ENCODE measurements around the gene CSF2RB. TPM values are rescaled to one million over a fixed set of nuclear protein-coding genes. Genes with fewer than 3 reads are reported as not detected.

Gene CSF2RB
- total and polyA plus RNA-seq, 2 of the 13 experiments (the other 11 are each of a cell fraction or from before 2014, with no cell fraction given): not detected

- ATAC-seq: no peak
- Histone ChIP-seq H3K4me2 (ENCODE audit: low read depth, low read length) (no peak overlapping the region), H3K4me1 (ENCODE audit: insufficient read depth, low read length) (no peaks in the 10 kb centered on the region), H3K36me3 (replicated peaks in 1 of 2; ENCODE audit: control insufficient read depth in 1 of 2, insufficient read depth in 2 of 2, low read length in 2 of 2) (no peaks in the 10 kb centered on the region), H3K27ac (ENCODE audit: extremely low read length, insufficient read depth, low read length) (no peak overlapping the region), H2AFZ (ENCODE audit: low read length) (no peak overlapping the region), H3K9ac (ENCODE audit: insufficient read depth, low read depth, low read length) (no peak overlapping the region), H4K20me1 (ENCODE audit: insufficient read depth, low read length) (no peaks in the 10 kb centered on the region), H3K79me2 (ENCODE audit: insufficient read depth, low read length) (no peaks in the 10 kb centered on the region), H3K4me3 (replicated peaks in 1 of 3; ENCODE audit: insufficient read depth in 1 of 3, low read depth in 2 of 3, low read length in 3 of 3) (no peak overlapping the region), H3K27me3 (ENCODE audit: control insufficient read depth in 1 of 2, insufficient read depth in 2 of 2, low read length in 2 of 2) (peaks cover 8 to 76% of the 10 kb centered on the region in 2 experiments; a peak in 3 of 5 replicates), H3K9me3 (ENCODE audit: low read length) (no peaks in the 10 kb centered on the region)
- BruUV-seq (replicated peaks): no TSS peak
- no peak for TF ChIP-seq ETV6 (CRISPR knock-in tag; conservative IDR thresholded peaks at IDR 0.05)
- TF ChIP-seq MNT (IDR thresholded peaks at IDR 0.05): no peak
- TF ChIP-seq NCOA5 (CRISPR knock-in tag; IDR thresholded peaks at IDR 0.05): no peak
- no peak for TF ChIP-seq PHB2 (IDR thresholded peaks at IDR 0.05; ENCODE audit: partially characterized antibody)
- TF ChIP-seq POGK (CRISPR knock-in tag; conservative IDR thresholded peaks at IDR 0.05): no peak
- TF ChIP-seq SRSF1 (optimal IDR thresholded peaks at IDR 0.05; ENCODE audit: low read depth, low read length): no peak
- TF ChIP-seq HNF1A (IDR thresholded peaks at IDR 0.05; ENCODE audit: low read depth): no peak
- TF ChIP-seq HNF1A (CRISPR knock-in tag; IDR thresholded peaks at IDR 0.05; ENCODE audit: borderline replicate concordance): no peak
- TF ChIP-seq ZNF225 (CRISPR knock-in tag; IDR thresholded peaks at IDR 0.05): no peak
- TF ChIP-seq TCF12 (IDR thresholded peaks at IDR 0.05): no peak
- no peak for TF ChIP-seq TCF12 (CRISPR knock-in tag; IDR thresholded peaks at IDR 0.05)
- no peak for TF ChIP-seq ZBTB33 (CRISPR knock-in tag; IDR thresholded peaks at IDR 0.05)
- TF ChIP-seq ZNF792 (CRISPR knock-in tag; IDR thresholded peaks at IDR 0.05): no peak
- TF ChIP-seq ZC3H4 (CRISPR knock-in tag; IDR thresholded peaks at IDR 0.05; ENCODE audit: borderline replicate concordance): no peak
- TF ChIP-seq AKAP8 (CRISPR knock-in tag; IDR thresholded peaks at IDR 0.05): no peak
- FAIRE-seq: no peak
- no peak for DNase-seq (ENCODE audit: low spot score)
- in situ Hi-C loops (cut with HindIII; ENCODE audit: extremely low pct_ligation_motif_present, low pct_unique_long_range_greater_than_20kb) (no loop called here), intact Hi-C loops (cut with micrococcal nuclease; ENCODE audit: unreplicated experiment) (no loop called here)
- ChIA-PET CTCF (ENCODE audit: low intra/inter-chr PET ratio, low total read pairs) (no interaction called here), POLR2A (no interaction called here)
- WGBS (ENCODE audit: low lambda C conversion rate): 16% methylated on average over 5 of the region's 14 CpGs
These were observed 24.0 kb downstream of the CSF2RB start for GRCh38 chr22:36937319-36938027.

All from HepG2 (cell line).